Measurements from ENCODE around the gene POLR2E.

POLR2E gene

DNA sequence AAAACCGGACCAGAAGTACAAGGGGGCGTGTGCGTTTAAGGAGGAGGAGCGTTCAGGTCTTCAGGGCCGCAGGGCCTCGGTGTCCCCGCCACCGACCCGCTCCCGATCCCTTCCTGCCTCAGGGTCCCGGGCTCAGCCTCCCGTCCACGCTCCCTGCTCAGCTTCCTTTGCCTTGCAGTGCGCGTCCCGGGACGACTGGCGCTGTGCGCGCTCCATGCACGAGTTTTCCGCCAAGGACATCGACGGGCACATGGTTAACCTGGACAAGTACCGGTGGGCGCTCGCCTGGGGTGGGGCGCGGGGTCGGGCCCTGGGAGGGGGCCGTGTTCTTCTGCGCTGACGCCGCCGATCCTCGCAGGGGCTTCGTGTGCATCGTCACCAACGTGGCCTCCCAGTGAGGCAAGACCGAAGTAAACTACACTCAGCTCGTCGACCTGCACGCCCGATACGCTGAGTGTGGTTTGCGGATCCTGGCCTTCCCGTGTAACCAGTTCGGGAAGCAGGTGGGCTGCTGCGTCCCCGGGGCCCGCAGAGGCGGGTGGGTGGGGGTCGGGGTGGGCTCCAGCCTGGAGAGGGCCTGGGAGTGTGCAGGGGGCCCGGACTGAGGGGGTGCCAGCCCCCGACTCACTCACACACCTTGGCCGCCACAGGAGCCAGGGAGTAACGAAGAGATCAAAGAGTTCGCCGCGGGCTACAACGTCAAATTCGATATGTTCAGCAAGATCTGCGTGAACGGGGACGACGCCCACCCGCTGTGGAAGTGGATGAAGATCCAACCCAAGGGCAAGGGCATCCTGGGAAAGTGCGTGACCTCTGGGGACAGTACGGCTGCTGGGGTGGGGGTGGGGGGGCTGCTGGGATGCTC, 10.1 kb upstream of the POLR2E start:
- TF ChIP-seq JUND (IDR thresholded peaks at IDR 0.05; ENCODE audit: low read depth), result no peak
- DNase-seq (ENCODE audit: low read depth in 1 of 2, low spot score in 1 of 2), result peak; percentile 56 to 57
- in situ Hi-C loops (cut with HindIII; ENCODE audit: low pct_unique_long_range_greater_than_20kb, low sequenced_read_pairs), result no loop called here

DNA sequence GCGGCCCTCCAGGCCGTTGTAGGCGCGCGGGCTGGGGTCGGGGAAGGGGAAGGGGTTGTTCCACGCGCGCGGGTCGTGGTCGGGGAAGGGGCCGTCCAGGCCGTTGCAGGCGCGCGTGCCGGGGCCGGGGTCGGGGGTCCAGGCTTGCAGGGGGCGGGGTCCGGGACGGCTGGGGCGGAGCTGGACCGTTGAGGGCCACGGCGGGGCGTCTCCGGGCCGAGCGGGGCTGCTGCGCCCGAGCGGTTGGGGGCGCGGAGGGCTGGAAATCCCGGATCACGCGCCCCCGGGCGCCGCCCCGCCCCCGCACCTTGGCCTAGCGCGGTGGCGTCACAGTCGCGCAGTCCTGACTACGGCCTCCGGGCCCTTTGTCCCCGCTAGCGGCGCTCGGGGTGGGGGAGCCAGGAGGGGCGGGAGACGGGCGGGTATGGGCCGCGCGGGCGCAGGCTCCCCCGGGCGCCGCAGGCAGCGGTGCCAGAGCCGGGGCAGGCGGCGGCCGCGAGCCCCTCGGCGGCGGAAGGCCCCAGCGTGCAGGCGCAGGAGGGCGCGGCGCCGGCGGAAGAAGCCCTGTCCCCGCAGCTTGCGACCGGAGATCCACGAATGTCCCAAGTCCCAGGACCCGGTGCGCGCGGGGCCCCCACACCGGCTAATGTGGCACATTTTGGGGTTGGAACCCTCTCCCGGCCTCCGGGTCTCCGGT, 9.3 kb upstream of the POLR2E start:
- peak; percentile 66 to 80 for DNase-seq (ENCODE audit: low read depth in 1 of 2, low spot score in 1 of 2)
- TF ChIP-seq JUND (IDR thresholded peaks at IDR 0.05; ENCODE audit: low read depth), result no peak
- in situ Hi-C loops (cut with HindIII; ENCODE audit: low pct_unique_long_range_greater_than_20kb, low sequenced_read_pairs), result no loop called here

DNA sequence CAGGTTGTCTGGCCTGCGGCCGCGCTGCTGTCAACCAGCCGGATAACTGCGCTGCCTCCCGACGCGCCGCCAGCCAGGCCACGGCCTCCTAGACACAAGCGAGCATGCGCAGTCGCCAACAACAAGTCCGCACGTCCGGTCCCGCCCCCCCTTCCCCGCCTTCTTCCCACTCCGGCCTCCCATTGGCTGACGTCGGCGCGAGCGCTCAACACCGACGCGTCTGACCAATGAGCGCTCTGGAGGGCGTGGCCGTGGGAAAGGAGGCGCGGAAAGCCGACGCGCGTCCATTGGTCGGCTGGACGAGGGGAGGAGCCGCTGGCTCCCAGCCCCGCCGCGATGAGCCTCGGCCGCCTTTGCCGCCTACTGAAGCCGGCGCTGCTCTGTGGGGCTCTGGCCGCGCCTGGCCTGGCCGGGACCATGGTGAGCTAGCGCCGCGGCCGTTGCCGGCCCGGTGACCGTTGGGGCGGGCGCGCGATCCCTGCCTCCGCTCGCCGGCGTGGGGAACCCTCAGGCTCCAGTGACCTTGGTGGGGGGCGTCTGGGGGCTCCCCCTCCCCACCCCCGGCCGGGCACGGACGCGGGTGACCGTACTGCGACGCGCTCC, 8.6 kb upstream of the POLR2E start, which contains the start of gene GPX4:
GPX4 (plus strand) TSS at position 287 of the 603 bp plus-strand sequence; CDS start at position 337, 50 bp downstream.
- peak; percentile 97 to 99 for DNase-seq (ENCODE audit: low read depth in 1 of 2, low spot score in 1 of 2)
- no peak for TF ChIP-seq JUND (IDR thresholded peaks at IDR 0.05; ENCODE audit: low read depth)
- in situ Hi-C loops (cut with HindIII; ENCODE audit: low pct_unique_long_range_greater_than_20kb, low sequenced_read_pairs), result no loop called here

DNA sequence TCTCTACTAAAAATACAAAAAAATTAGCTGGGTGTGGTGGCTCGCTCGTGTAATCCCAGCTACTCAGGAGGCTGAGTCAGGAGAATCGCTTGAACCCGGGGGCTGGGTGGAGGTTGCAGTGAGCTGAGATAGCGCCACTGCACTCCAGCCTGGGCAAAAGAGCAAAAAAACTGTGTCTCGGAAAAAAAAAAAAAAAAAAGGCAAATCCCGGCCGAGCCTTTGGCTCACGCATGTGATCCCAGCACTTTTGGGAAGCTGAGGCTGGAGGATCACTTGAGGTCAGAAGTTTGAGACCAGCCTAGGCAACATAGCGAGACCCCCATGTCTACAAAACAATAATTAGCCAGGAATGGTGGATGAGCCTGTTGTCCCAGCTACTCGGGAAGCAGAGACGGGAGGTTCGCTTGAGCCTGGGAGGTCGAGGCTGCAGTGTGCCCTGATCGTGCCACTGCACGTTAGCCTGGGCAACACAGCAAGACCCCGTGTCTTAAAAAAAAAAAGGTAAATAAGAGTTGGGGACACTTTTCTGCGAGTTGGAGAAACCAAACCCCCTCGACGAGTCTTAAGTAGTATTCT, 8.0 kb upstream of the POLR2E start:
- no peak for DNase-seq (ENCODE audit: low read depth in 1 of 2, low spot score in 1 of 2)
- in situ Hi-C loops (cut with HindIII; ENCODE audit: low pct_unique_long_range_greater_than_20kb, low sequenced_read_pairs), result no loop called here
- no peak for TF ChIP-seq JUND (IDR thresholded peaks at IDR 0.05; ENCODE audit: low read depth)

DNA sequence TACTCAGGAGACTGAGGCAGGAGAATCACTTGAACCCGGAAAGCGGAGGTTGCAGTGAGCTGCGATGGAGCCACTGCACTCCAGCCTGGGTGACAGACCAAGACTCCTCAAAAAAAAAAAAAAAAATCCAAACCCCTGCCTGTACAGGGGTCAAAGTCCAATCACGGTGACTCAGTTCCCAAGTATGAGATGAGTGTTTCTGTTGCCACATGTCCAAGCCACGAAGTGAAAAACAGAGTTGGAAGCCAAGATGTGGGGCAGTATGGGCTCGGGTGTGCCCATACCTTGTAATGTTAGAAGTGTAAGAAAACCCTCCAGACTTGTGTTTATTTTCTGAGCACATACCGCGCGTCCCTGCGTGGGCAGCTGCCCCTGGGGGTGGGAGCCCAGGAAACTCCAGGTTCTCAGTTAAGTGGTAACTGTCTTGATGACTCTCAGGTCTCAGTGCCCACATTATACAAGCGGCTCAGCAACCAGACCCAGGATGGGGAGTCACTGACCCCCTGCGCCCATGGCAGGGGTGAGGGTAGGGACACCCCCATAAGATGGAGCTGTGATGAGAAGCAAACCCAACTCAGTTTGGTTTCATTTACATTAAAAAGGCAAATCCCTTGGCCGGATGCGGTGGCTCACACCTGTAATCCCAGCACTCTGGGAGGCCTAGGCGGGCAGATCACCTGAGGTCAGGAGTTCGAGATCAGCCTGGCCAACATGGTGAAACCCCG, 7.4 kb upstream of the POLR2E start:
- in situ Hi-C loops (cut with HindIII; ENCODE audit: low pct_unique_long_range_greater_than_20kb, low sequenced_read_pairs), result no loop called here
- no peak for TF ChIP-seq JUND (IDR thresholded peaks at IDR 0.05; ENCODE audit: low read depth)
- DNase-seq (ENCODE audit: low read depth in 1 of 2, low spot score in 1 of 2), result no peak

DNA sequence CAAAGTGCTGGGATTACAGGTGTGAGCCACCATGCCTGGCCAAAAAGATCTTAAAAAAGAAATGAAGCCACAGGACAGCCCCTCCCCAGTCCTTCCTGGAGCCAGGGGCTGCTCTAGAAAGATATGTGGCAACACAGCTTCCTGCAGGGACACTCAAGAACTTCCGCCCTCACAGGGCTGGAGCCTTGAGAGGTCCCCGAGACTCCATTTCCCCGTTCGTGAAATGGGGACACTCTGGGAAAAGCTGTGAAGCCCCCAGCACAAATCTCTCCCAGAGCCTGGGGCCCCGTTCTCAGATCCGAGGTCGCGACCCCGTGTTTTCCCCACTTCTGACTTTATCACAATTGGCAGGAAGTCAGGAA, 6.1 kb upstream of the POLR2E start:
- DNase-seq (ENCODE audit: low read depth in 1 of 2, low spot score in 1 of 2), result no peak
- no peak for TF ChIP-seq JUND (IDR thresholded peaks at IDR 0.05; ENCODE audit: low read depth)
- in situ Hi-C loops (cut with HindIII; ENCODE audit: low pct_unique_long_range_greater_than_20kb, low sequenced_read_pairs), result no loop called here

DNA sequence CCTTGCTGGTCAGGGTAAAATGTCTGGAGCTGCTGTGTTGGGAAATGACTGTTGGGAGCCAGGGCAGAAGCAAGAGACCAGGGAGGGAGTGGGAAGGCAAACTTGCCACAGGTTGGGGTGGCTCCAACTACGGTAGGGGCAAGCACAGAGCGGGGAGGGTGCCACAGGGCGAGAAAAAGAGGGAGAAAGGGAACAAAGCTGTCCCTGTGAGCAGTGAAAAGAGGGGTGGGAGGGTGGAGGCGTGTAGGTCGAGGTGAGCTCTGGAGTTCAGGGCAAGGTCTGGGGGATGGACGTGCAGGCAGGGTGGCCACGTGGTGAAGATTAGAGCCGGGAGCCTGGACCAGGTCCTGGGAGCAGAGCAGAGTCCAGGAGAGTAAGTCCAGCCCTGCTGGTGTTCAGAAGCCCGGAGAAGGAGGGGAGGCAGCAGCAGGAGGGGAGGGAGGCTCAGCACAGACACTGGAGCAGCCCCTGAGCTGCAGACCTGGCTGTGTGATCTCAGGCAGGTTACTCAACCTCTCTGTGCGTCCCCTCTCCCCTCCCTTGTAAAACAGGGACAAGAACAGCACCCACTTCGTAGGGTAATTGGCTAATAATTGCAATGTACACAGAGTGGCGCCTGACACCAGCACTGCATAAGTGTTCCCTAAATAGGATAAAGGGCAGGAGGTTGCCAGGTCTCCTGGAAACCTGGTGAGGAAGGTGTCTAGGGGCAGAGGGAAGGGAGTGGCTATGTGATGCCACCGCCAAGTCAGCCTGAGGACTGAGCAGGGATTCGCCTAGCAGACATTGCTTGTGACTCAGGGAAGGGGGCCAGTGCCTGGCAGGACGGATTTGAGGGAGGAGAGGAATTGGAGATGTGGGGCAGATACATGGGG, 3.2 kb upstream of the POLR2E start:
- peak in 1 of 2 experiments; percentile 56 for DNase-seq (ENCODE audit: low read depth in 1 of 2, low spot score in 1 of 2)
- in situ Hi-C loops (cut with HindIII; ENCODE audit: low pct_unique_long_range_greater_than_20kb, low sequenced_read_pairs), result no loop called here
- TF ChIP-seq JUND (IDR thresholded peaks at IDR 0.05; ENCODE audit: low read depth), result no peak

DNA sequence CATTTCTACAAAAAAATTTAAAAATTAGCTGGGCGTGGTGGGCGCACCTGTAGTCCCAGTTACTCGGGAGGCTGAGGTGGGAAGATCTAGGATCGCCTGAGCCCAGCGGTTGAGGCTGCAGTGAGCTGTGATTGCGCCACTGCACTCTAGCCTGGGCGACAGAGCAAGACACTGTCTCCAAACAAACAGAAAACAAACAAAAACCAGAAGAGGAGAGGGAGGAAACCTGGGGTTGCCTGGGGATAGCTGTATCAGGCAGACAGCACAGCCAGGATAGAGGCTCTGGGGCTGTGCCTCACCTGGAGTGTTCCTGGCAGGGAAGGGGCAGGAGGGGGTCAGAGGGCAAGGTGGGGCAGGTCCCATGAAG, 2.6 kb upstream of the POLR2E start:
- TF ChIP-seq JUND (IDR thresholded peaks at IDR 0.05; ENCODE audit: low read depth), result no peak
- DNase-seq (ENCODE audit: low read depth in 1 of 2, low spot score in 1 of 2), result peak in 1 of 2 experiments; percentile 70
- in situ Hi-C loops (cut with HindIII; ENCODE audit: low pct_unique_long_range_greater_than_20kb, low sequenced_read_pairs), result no loop called here

DNA sequence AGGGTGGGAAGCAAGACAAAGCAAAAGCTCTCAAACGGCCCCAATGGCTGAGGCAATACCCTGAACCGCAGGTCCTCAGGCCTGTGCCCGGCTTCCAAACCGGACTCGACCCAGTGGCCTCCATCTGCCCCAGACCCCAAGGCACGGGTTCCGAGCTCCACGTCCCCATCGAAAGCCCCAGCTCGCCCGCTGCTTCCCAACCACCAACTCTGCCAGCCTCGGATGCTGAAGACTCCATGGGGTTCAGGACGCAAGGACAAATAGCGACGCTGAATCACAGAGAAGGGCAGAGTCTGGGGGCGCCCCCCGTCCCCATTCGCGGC, 559 bp downstream of the POLR2E start:
- TF ChIP-seq JUND (IDR thresholded peaks at IDR 0.05; ENCODE audit: low read depth), result no peak
- no peak for DNase-seq (ENCODE audit: low read depth in 1 of 2, low spot score in 1 of 2)
- in situ Hi-C loops (cut with HindIII; ENCODE audit: low pct_unique_long_range_greater_than_20kb, low sequenced_read_pairs), result no loop called here

DNA sequence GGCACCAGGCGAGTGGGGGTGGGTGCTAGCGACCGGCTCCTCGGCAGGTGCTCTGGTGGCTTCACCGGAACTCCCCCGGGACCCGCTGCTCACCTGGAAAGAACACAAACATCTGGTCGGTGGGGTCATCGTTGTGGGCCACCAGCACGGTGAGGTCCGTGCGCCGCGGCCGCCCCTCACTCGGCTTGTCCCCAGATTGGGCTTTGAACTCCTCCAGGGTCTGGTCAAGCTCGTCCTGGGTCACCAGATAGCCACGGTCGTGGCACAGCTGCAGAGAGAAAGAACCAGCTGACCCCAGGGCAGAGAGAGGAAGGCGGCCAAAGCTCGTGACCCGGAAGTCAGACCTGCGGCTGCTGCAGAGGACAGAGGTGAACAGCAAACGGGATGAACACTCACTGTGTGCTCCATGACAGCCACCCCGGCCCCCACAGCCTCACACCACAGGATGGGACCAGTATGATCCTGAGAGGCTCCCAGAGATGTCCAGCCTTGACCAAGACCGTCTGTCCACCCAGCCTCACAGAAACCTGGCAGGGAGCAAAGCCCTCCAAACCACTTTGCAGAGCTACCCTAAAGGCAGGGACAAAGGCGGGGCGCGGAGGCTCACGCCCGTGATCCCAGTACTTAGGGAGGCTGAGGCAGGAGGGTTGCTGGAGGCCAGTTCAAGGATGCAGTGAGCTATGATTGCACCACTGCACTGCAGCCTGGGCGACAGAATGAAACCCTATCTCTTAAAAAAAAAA, 1.2 kb downstream of the POLR2E start:
- DNase-seq (ENCODE audit: low read depth in 1 of 2, low spot score in 1 of 2), result no peak
- in situ Hi-C loops (cut with HindIII; ENCODE audit: low pct_unique_long_range_greater_than_20kb, low sequenced_read_pairs), result no loop called here
- TF ChIP-seq JUND (IDR thresholded peaks at IDR 0.05; ENCODE audit: low read depth), result no peak

DNA sequence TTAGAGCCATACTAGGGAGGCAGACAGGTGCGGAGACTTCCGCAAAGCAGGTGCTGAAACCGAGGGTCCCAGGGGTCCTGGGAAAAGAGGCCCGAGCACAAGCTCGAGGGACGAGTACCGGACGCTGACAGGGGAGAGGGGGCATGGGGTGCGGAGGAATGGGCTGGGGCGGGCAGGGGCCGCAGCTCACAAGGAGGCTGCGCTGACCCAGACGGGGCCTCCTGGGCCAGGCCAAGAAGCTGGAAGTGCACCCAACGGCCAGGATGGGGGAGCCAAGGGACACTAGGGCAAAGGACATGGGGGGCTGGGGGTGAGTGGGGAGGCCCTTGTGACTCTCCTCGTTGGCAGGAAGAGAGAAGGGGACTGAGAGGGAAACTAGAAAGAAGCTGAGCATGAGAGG, 1.8 kb downstream of the POLR2E start:
- no peak for DNase-seq (ENCODE audit: low read depth in 1 of 2, low spot score in 1 of 2)
- in situ Hi-C loops (cut with HindIII; ENCODE audit: low pct_unique_long_range_greater_than_20kb, low sequenced_read_pairs), result no loop called here

More for the DNA sequence above, 1.8 kb downstream of the POLR2E start:
- TF ChIP-seq JUND (IDR thresholded peaks at IDR 0.05; ENCODE audit: low read depth), result no peak

Data from T47D (cell line).